Measurements from ENCODE around the gene LSM3.
"Not testable (repeated sequence)": the region's sequence is repeated elsewhere in the genome, so short reads cannot be mapped to it uniquely, and the experiment has no call there.

The LSM3 gene

GRCh38 chr3:14222457-14222856 is 43.8 kb downstream of the LSM3 start:
- DNase-seq (ENCODE audit: low spot score) = no peak

- no peak for DNase-seq (ENCODE audit: low spot score)
Observed at GRCh38 chr3:14222900-14223594, 44.4 kb downstream of the LSM3 start.

GRCh38 chr3:14223595-14223994 is 45.0 kb downstream of the LSM3 start:
- no peak for DNase-seq (ENCODE audit: low spot score)

GRCh38 chr3:14224895-14225294 is 46.3 kb downstream of the LSM3 start:
- no peak for DNase-seq (ENCODE audit: low spot score)

- no peak for DNase-seq (ENCODE audit: low spot score)
Observed at GRCh38 chr3:14225421-14225820, 46.8 kb downstream of the LSM3 start.

GRCh38 chr3:14226351-14226750 is 47.7 kb downstream of the LSM3 start:
- not testable (repeated sequence) for DNase-seq (ENCODE audit: low spot score)

GRCh38 chr3:14227856-14228255 is 49.2 kb downstream of the LSM3 start:
- no peak for DNase-seq (ENCODE audit: low spot score)

GRCh38 chr3:14228681-14229470 is 50.3 kb downstream of the LSM3 start:
- DNase-seq (ENCODE audit: low spot score) = no peak

- DNase-seq (ENCODE audit: low spot score) = not testable (repeated sequence)
Observed at GRCh38 chr3:14229695-14230094, 51.1 kb downstream of the LSM3 start.

- no peak for DNase-seq (ENCODE audit: low spot score)
Observed at GRCh38 chr3:14230729-14231128, 52.1 kb downstream of the LSM3 start.

- DNase-seq (ENCODE audit: low spot score) = no peak
Observed at GRCh38 chr3:14231145-14231990, 52.8 kb downstream of the LSM3 start.

- DNase-seq (ENCODE audit: low spot score) = no peak
Observed at GRCh38 chr3:14231998-14232501, 53.4 kb downstream of the LSM3 start.

- no peak for DNase-seq (ENCODE audit: low spot score)
Observed at GRCh38 chr3:14234251-14235002, 55.8 kb downstream of the LSM3 start.

- no peak for DNase-seq (ENCODE audit: low spot score)
Observed at GRCh38 chr3:14235003-14235911, 56.6 kb downstream of the LSM3 start.

GRCh38 chr3:14235912-14236295 is 57.3 kb downstream of the LSM3 start:
- no peak for DNase-seq (ENCODE audit: low spot score)

- DNase-seq (ENCODE audit: low spot score) = no peak
Observed at GRCh38 chr3:14236902-14237301, 58.3 kb downstream of the LSM3 start.

- DNase-seq (ENCODE audit: low spot score) = no peak
Observed at GRCh38 chr3:14237457-14237856, 58.8 kb downstream of the LSM3 start.

- DNase-seq (ENCODE audit: low spot score) = no peak
Observed at GRCh38 chr3:14238356-14238755, 59.7 kb downstream of the LSM3 start.

GRCh38 chr3:14238930-14239329 is 60.3 kb downstream of the LSM3 start:
- DNase-seq (ENCODE audit: low spot score) = no peak

- no peak for DNase-seq (ENCODE audit: low spot score)
Observed at GRCh38 chr3:14239940-14240339, 61.3 kb downstream of the LSM3 start.

GRCh38 chr3:14240366-14240765 is 61.7 kb downstream of the LSM3 start:
- DNase-seq (ENCODE audit: low spot score) = no peak

Measured in Ammon's horn (tissue), 1 donor.